NCI-H1417 (cell line): Measurements from ENCODE around the gene CYBRD1.
A peak's percentile ranks its signal among the peaks of the same experiment; 100 is the strongest.
"Not testable (repeated sequence)": the region's sequence is repeated elsewhere in the genome, so short reads cannot be mapped to it uniquely, and the experiment has no call there.

Experiments used
- DNase-seq, 3 experiments: peaks; one replicate each; lab custom pipeline; 2025; lab: John Stamatoyannopoulos, UW

Gene CYBRD1

GRCh38 chr2:171522052-171522787, at the start of gene CYBRD1:
TSS of gene CYBRD1 (plus strand) at chr2:171522474. CDS start at chr2:171522546, 72 bp downstream.
- DNase-seq: peak in 1 of 3 experiments; percentile 1

GRCh38 chr2:171475979-171476378, 46.3 kb upstream of the CYBRD1 start:
- DNase-seq: no peak

- DNase-seq: no peak
Measured at GRCh38 chr2:171478345-171478744, 43.9 kb upstream of the CYBRD1 start.

GRCh38 chr2:171479154-171479814, 43.0 kb upstream of the CYBRD1 start:
- no peak for DNase-seq

- DNase-seq: no peak
Measured at GRCh38 chr2:171480908-171481307, 41.4 kb upstream of the CYBRD1 start.

- no peak for DNase-seq
Measured at GRCh38 chr2:171482308-171482707, 40.0 kb upstream of the CYBRD1 start.

- no peak for DNase-seq
Measured at GRCh38 chr2:171482877-171483276, 39.4 kb upstream of the CYBRD1 start.

- DNase-seq: no peak
Measured at GRCh38 chr2:171483793-171484192, 38.5 kb upstream of the CYBRD1 start.

- no peak for DNase-seq
Measured at GRCh38 chr2:171485116-171485515, 37.2 kb upstream of the CYBRD1 start.

- DNase-seq: no peak
Measured at GRCh38 chr2:171487201-171487600, 35.1 kb upstream of the CYBRD1 start.

- DNase-seq: no peak
Measured at GRCh38 chr2:171487803-171488259, 34.4 kb upstream of the CYBRD1 start.

GRCh38 chr2:171490577-171490976, 31.7 kb upstream of the CYBRD1 start:
- DNase-seq: no peak

GRCh38 chr2:171491292-171491691, 31.0 kb upstream of the CYBRD1 start:
- DNase-seq: peak in 1 of 3 experiments; percentile 0

- DNase-seq: no peak
Measured at GRCh38 chr2:171492664-171493063, 29.6 kb upstream of the CYBRD1 start.

- not testable (repeated sequence) for DNase-seq
Measured at GRCh38 chr2:171497664-171498063, 24.6 kb upstream of the CYBRD1 start.

GRCh38 chr2:171505374-171505773, 16.9 kb upstream of the CYBRD1 start:
- DNase-seq: no peak

- no peak for DNase-seq
Measured at GRCh38 chr2:171509945-171510731, 12.1 kb upstream of the CYBRD1 start.

GRCh38 chr2:171512014-171512413, 10.3 kb upstream of the CYBRD1 start:
- DNase-seq: no peak

GRCh38 chr2:171512683-171513195, 9.5 kb upstream of the CYBRD1 start:
- no peak for DNase-seq

- DNase-seq: no peak
Measured at GRCh38 chr2:171513719-171514160, 8.5 kb upstream of the CYBRD1 start.

- no peak for DNase-seq
Measured at GRCh38 chr2:171514908-171515582, 7.2 kb upstream of the CYBRD1 start.
